GM23248 (cell line): ENCODE results near the gene OSR1. TPM values are rescaled to one million over a fixed set of nuclear protein-coding genes. Genes with fewer than 3 reads are reported as not detected.
A peak's percentile ranks its signal among the peaks of the same experiment; 100 is the strongest.

Experiments
- DNase-seq: peaks from one replicate; pipeline ENCODE4 v3.0.0-alpha.2; 2015
- H2AFZ ChIP-seq: fragments of 200-600 bp; sonication (generic); 2 replicates; pipeline ENCODE4 v1.6.1; 2016; ENCODE audit warnings: antibody characterized with exemption
- H3F3A ChIP-seq: fragments of 200-600 bp; sonication (generic); 2 replicates; pipeline ENCODE4 v1.6.1; 2016; ENCODE audit warnings: mild to moderate bottlenecking, antibody characterized with exemption, mixed run types; ENCODE audit not compliant: insufficient read depth
- H3K27ac ChIP-seq: fragments of 200-600 bp; sonication (generic); 2 replicates; pipeline ENCODE4 v1.5.1; 2016; ENCODE audit warnings: mild to moderate bottlenecking
- H3K27me3 ChIP-seq: fragments of 200-600 bp; sonication (generic); replicated peaks from 2 replicates; pipeline ENCODE4 v1.6.1; 2016; ENCODE audit warnings: mild to moderate bottlenecking; ENCODE audit not compliant: insufficient read depth
- H3K36me3 ChIP-seq: fragments of 200-600 bp; sonication (generic); 2 replicates; pipeline ENCODE4 v1.6.1; 2016; ENCODE audit warnings: low read depth, mild to moderate bottlenecking
- H3K4me1 ChIP-seq: fragments of 200-600 bp; sonication (generic); 2 replicates; pipeline ENCODE4 v1.6.1; 2016; ENCODE audit warnings: mild to moderate bottlenecking; ENCODE audit not compliant: insufficient read depth
- H3K4me2 ChIP-seq: fragments of 200-600 bp; sonication (generic); one replicate; pipeline ENCODE4 v1.6.1; 2016; ENCODE audit warnings: mild to moderate bottlenecking; ENCODE audit not compliant: unreplicated experiment
- H3K4me3 ChIP-seq: fragments of 200-600 bp; sonication (generic); 2 replicates; pipeline ENCODE4 v1.5.1; 2016; ENCODE audit warnings: mild to moderate bottlenecking
- H3K79me2 ChIP-seq: fragments of 200-600 bp; sonication (generic); 2 replicates; pipeline ENCODE4 v1.6.1; 2016; ENCODE audit warnings: mild to moderate bottlenecking; ENCODE audit not compliant: insufficient read depth
- H3K9ac ChIP-seq: fragments of 200-600 bp; sonication (generic); 2 replicates; pipeline ENCODE4 v1.6.1; 2016; ENCODE audit warnings: mild to moderate bottlenecking
- H3K9me2 ChIP-seq: fragments of 200-600 bp; sonication (generic); 2 replicates; pipeline ENCODE4 v1.6.1; 2016; ENCODE audit warnings: mixed run types, mild to moderate bottlenecking, moderate library complexity; ENCODE audit not compliant: insufficient read depth
- H3K9me3 ChIP-seq: fragments of 200-600 bp; sonication (generic); one replicate; pipeline ENCODE4 v1.6.1; 2017; ENCODE audit warnings: low read depth
- H4K20me1 ChIP-seq: fragments of 200-600 bp; sonication (generic); 2 replicates; pipeline ENCODE4 v1.6.0; 2016; ENCODE audit not compliant: insufficient read depth
- EZH2 ChIP-seq: fragments of 200-600 bp; sonication (generic); IDR thresholded peaks from 2 replicates; pipeline ENCODE4 v1.6.1; 2018; ENCODE audit warnings: antibody characterized with exemption, mild to moderate bottlenecking; ENCODE audit not compliant: insufficient read depth, poor library complexity, severe bottlenecking
- EZH2phosphoT487 ChIP-seq: fragments of 200-600 bp; sonication (generic); IDR thresholded peaks from 2 replicates; pipeline ENCODE4 v1.6.1; 2018; ENCODE audit warnings: antibody characterized with exemption, moderate library complexity, mild to moderate bottlenecking, low read depth; ENCODE audit not compliant: insufficient read depth
- WGBS, 2 experiments: methylation state at CpG; one replicate each; pipeline ENCODE4 v1.1.6; 2015 to 2017; ENCODE audit warnings: low lambda C conversion rate in 2 of 2, low coverage in 1 of 2; ENCODE audit errors: missing lambda C conversion rate in 2 of 2; 5-methylcytosine and 5-hydroxymethylcytosine counted together
- in situ Hi-C: fragments of 300-500 bp; cut with MboI; formaldehyde crosslinking; loops from 2 replicates; pipeline ENCODE4 v1.15.0; 2020
- polyA plus RNA-seq: library from polyadenylated mRNA; unstranded; fragments of >200 nt; fragmentation: Nextera tagmentation; extraction: Ambion mirVana; gene quantifications from 2 replicates; pipeline ENCODE4 v1.2.1, GENCODE V29; 2016
- total RNA-seq: library from RNA; depleted of rRNA; stranded (reverse); fragments of >200 nt; shearing (Covaris generic); gene quantifications from 2 replicates; pipeline ENCODE4 v1.2.3, GENCODE V29; 2014

Gene OSR1
- total and polyA plus RNA-seq, 2 experiments from 2014 or later, result 16.9 to 21.1 TPM

GRCh38 chr2:19361325-19361990, 3.0 kb upstream of the OSR1 start:
- no peaks in the 10 kb centered on the region for H3K36me3 ChIP-seq
- H3K27me3 ChIP-seq, result no peaks in the 10 kb centered on the region
- H3K9me3 ChIP-seq, result no peaks in the 10 kb centered on the region
- peak overlapping the region; percentile 94 for H2AFZ ChIP-seq
- no peak overlapping the region for H3K27ac ChIP-seq
- peak overlapping the region; percentile 99 for H3K4me2 ChIP-seq
- in situ Hi-C loops, result loop anchor here (10.0 kb wide), 1 partner anchor 617 kb away; no protein-coding TSS in a partner anchor
- TF ChIP-seq EZH2, result no peak
- no peak for TF ChIP-seq EZH2phosphoT487
- peak; percentile 71 for DNase-seq
- H3K4me3 ChIP-seq, result peak overlapping the region; percentile 91
- peak overlapping the region; percentile 60 for H3K9ac ChIP-seq
- H3K9me2 ChIP-seq, result no peaks in the 10 kb centered on the region
- H3K4me1 ChIP-seq, result peaks cover 4% of the 10 kb centered on the region; the same call in 1 of the 2 replicates
- H3F3A ChIP-seq, result peaks cover 9% of the 10 kb centered on the region; the same call in 1 of the 2 replicates
- WGBS, 2 experiments, result 1 to 2% methylated on average over 38 to 51 of the region's 51 CpGs
- no peaks in the 10 kb centered on the region for H4K20me1 ChIP-seq
- peaks cover 16% of the 10 kb centered on the region for H3K79me2 ChIP-seq

- peak overlapping the region; percentile 94 for H2AFZ ChIP-seq
- no peak for DNase-seq
- no peaks in the 10 kb centered on the region for H4K20me1 ChIP-seq
- H3K9me2 ChIP-seq, result no peaks in the 10 kb centered on the region
- H3K79me2 ChIP-seq, result peaks cover 21% of the 10 kb centered on the region
- H3K27me3 ChIP-seq, result no peaks in the 10 kb centered on the region
- peaks cover 9% of the 10 kb centered on the region; the same call in 1 of the 2 replicates for H3F3A ChIP-seq
- WGBS, 2 experiments, result 24 to 26% methylated on average over 16 to 17 of the region's 17 CpGs
- no peaks in the 10 kb centered on the region for H3K36me3 ChIP-seq
- peak overlapping the region; percentile 91 for H3K4me3 ChIP-seq
- peak overlapping the region; percentile 60; the same call in 1 of the 2 replicates for H3K9ac ChIP-seq
- no peak overlapping the region for H3K27ac ChIP-seq
- H3K4me1 ChIP-seq, result peaks cover 4% of the 10 kb centered on the region
- no peaks in the 10 kb centered on the region for H3K9me3 ChIP-seq
- in situ Hi-C loops, result loop anchor here (10.0 kb wide), 1 partner anchor 616 kb away; no protein-coding TSS in a partner anchor
- H3K4me2 ChIP-seq, result peak overlapping the region; percentile 99
- TF ChIP-seq EZH2phosphoT487 (no peak), EZH2 (no peak)
Observed at GRCh38 chr2:19360966-19361321, 2.5 kb upstream of the OSR1 start.

- Histone ChIP-seq H3K9me3 (no peaks in the 10 kb centered on the region), H4K20me1 (no peaks in the 10 kb centered on the region), H3K4me3 (no peak overlapping the region), H2AFZ (no peak overlapping the region), H3K4me2 (no peak overlapping the region), H3K4me1 (peaks cover 4% of the 10 kb centered on the region), H3K27me3 (no peaks in the 10 kb centered on the region), H3K9ac (no peak overlapping the region), H3F3A (peaks cover 9% of the 10 kb centered on the region; the same call in 1 of the 2 replicates), H3K9me2 (no peaks in the 10 kb centered on the region), H3K79me2 (peaks cover 26% of the 10 kb centered on the region), H3K27ac (no peak overlapping the region), H3K36me3 (no peaks in the 10 kb centered on the region)
- WGBS, 2 experiments, result 91 to 92% methylated on average over 4 of the region's 4 CpGs
- in situ Hi-C loops, result loop anchor here (10.0 kb wide), 1 partner anchor 616 kb away; no protein-coding TSS in a partner anchor
- TF ChIP-seq EZH2 (no peak), EZH2phosphoT487 (no peak)
- no peak for DNase-seq
Observed at GRCh38 chr2:19360266-19360965, 2.0 kb upstream of the OSR1 start.

- in situ Hi-C loops, result loop anchor here (10.0 kb wide), 2 partner anchors 465 to 925 kb away; no protein-coding TSS in a partner anchor
- no peak overlapping the region for H3K4me3 ChIP-seq
Observed at GRCh38 chr2:19359456-19359855, 1.0 kb upstream of the OSR1 start.

More at GRCh38 chr2:19359456-19359855, 1.0 kb upstream of the OSR1 start:
- H3K4me2 ChIP-seq, result no peak overlapping the region
- no peak overlapping the region for H3K27ac ChIP-seq
- TF ChIP-seq EZH2phosphoT487 (no peak), EZH2 (no peak)
- no peaks in the 10 kb centered on the region for H3K9me2 ChIP-seq
- peaks cover 36% of the 10 kb centered on the region for H3K79me2 ChIP-seq
- no peaks in the 10 kb centered on the region for H3K36me3 ChIP-seq
- DNase-seq, result no peak
- H4K20me1 ChIP-seq, result no peaks in the 10 kb centered on the region
- peaks cover 9% of the 10 kb centered on the region; the same call in 1 of the 2 replicates for H3F3A ChIP-seq
- 74 to 78% methylated on average over 4 of the region's 4 CpGs for WGBS, 2 experiments
- no peaks in the 10 kb centered on the region for H3K9me3 ChIP-seq
- no peak overlapping the region for H2AFZ ChIP-seq
- H3K4me1 ChIP-seq, result peaks cover 7% of the 10 kb centered on the region
- no peaks in the 10 kb centered on the region for H3K27me3 ChIP-seq
- no peak overlapping the region for H3K9ac ChIP-seq
